ENCODE data around the gene CHD2. TPM values are rescaled to one million over a fixed set of nuclear protein-coding genes. Genes with fewer than 3 reads are reported as not detected.

CHD2 gene
- total and polyA plus RNA-seq, 4 donors, result 13.9 to 90.2 (median 49.4) TPM

DNA sequence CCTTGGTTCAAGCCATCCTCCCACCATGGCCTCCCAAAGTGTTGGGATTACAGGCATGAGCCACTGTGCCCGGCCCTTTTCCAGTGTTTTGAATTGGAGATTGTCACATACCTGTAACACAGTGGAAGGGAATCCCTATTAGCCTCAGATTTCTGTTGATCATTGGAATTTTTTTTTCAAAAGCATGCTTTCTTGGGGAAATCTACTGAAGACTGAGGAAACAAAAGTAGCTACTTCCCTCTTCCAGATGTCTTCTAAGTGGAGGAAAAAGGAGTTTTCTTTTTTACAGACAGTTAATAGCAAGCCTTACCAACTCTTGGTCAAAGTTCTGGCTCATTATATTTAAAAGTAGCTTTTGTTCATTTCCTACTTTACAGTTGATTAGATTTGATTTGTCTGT lies 33.7 kb downstream of the CHD2 start:
- H3K27me3 ChIP-seq (ENCODE audit: control insufficient read depth in 4 of 4, insufficient read depth in 4 of 4, low read length in 3 of 4), result no peaks in the 10 kb centered on the region
- no peak overlapping the region for H3K9ac ChIP-seq (ENCODE audit: low read depth in 1 of 2, low read length in 2 of 2)
- no peaks in the 10 kb centered on the region for H3K9me3 ChIP-seq (ENCODE audit: control insufficient read depth in 4 of 4, low read length in 3 of 4)
- 95% methylated on average over 1 of the region's 1 CpG for WGBS
- H3K4me1 ChIP-seq (ENCODE audit: control insufficient read depth in 4 of 4, insufficient read depth in 4 of 4, low read length in 3 of 4), result peaks cover 0 to 7% (median 3%) of the 10 kb centered on the region in 4 donors
- no peak overlapping the region for H3K4me3 ChIP-seq (ENCODE audit: low read depth in 1 of 3, low read length in 3 of 3)
- no peak overlapping the region for H3K27ac ChIP-seq (ENCODE audit: low read depth in 1 of 2, low read length in 2 of 2)
- peaks cover 15 to 67% (median 50%) of the 10 kb centered on the region in 4 donors for H3K36me3 ChIP-seq (ENCODE audit: control insufficient read depth in 4 of 4, insufficient read depth in 3 of 4, low read depth in 1 of 4, low read length in 3 of 4)
- TF ChIP-seq HNF4G (IDR thresholded peaks at IDR 0.05) (no peak), HNF4A (conservative IDR thresholded peaks at IDR 0.05) (no peak)
- TF ChIP-seq, protein P1, sequence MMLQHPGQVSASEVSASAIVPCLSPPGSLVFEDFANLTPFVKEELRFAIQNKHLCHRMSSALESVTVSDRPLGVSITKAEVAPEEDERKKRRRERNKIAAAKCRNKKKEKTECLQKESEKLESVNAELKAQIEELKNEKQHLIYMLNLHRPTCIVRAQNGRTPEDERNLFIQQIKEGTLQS (IDR thresholded peaks at IDR 0.05), result no peak
- no peak for DNase-seq (ENCODE audit: low spot score)

DNA sequence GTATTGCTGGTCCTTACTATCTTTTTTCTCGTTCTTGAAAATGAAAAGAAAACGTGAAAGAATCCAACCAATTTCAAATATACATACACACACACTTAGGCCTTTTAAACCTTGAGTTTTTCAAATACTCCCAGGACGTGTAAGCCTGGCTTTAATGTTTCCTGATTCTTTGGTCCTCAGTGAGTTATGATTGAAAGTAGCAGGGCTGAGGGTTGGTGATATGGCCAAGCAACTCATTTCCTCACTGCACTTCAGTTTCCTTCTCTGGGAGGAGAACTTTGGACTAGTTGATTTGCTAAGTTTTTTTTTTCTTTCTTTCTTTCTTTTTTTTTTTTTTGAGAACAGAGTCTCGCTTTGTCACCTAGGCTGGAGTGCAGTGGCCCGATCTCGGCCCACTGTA lies 34.6 kb downstream of the CHD2 start:
- H3K27me3 ChIP-seq (ENCODE audit: control insufficient read depth in 4 of 4, insufficient read depth in 4 of 4, low read length in 3 of 4), result no peaks in the 10 kb centered on the region
- H3K9me3 ChIP-seq (ENCODE audit: control insufficient read depth in 4 of 4, low read length in 3 of 4), result no peaks in the 10 kb centered on the region
- no peak overlapping the region for H3K9ac ChIP-seq (ENCODE audit: low read depth in 1 of 2, low read length in 2 of 2)
- 85% methylated on average over 6 of the region's 6 CpGs for WGBS
- no peak overlapping the region for H3K4me3 ChIP-seq (ENCODE audit: low read depth in 1 of 3, low read length in 3 of 3)
- peaks cover 0 to 7% (median 3%) of the 10 kb centered on the region in 4 donors for H3K4me1 ChIP-seq (ENCODE audit: control insufficient read depth in 4 of 4, insufficient read depth in 4 of 4, low read length in 3 of 4)
- DNase-seq (ENCODE audit: low spot score), result no peak
- peaks cover 14 to 67% (median 53%) of the 10 kb centered on the region in 4 donors for H3K36me3 ChIP-seq (ENCODE audit: control insufficient read depth in 4 of 4, insufficient read depth in 3 of 4, low read depth in 1 of 4, low read length in 3 of 4)
- TF ChIP-seq, protein P2, sequence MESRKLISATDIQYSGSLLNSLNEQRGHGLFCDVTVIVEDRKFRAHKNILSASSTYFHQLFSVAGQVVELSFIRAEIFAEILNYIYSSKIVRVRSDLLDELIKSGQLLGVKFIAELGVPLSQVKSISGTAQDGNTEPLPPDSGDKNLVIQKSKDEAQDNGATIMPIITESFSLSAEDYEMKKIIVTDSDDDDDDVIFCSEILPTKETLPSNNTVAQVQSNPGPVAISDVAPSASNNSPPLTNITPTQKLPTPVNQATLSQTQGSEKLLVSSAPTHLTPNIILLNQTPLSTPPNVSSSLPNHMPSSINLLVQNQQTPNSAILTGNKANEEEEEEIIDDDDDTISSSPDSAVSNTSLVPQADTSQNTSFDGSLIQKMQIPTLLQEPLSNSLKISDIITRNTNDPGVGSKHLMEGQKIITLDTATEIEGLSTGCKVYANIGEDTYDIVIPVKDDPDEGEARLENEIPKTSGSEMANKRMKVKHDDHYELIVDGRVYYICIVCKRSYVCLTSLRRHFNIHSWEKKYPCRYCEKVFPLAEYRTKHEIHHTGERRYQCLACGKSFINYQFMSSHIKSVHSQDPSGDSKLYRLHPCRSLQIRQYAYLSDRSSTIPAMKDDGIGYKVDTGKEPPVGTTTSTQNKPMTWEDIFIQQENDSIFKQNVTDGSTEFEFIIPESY (IDR thresholded peaks at IDR 0.05), result no peak
- TF ChIP-seq SP1 (IDR thresholded peaks at IDR 0.05) (no peak), FOXA2 (IDR thresholded peaks at IDR 0.05) (no peak), GABPA (IDR thresholded peaks at IDR 0.05 in 1 of 2, conservative IDR thresholded peaks at IDR 0.05 in 1 of 2) (no peak), EGR1 (IDR thresholded peaks at IDR 0.05; ENCODE audit: low read depth in 2 of 2) (no peak), FOXA1 (IDR thresholded peaks at IDR 0.05) (no peak), YY1 (IDR thresholded peaks at IDR 0.05) (no peak)
- TF ChIP-seq, protein P3, sequence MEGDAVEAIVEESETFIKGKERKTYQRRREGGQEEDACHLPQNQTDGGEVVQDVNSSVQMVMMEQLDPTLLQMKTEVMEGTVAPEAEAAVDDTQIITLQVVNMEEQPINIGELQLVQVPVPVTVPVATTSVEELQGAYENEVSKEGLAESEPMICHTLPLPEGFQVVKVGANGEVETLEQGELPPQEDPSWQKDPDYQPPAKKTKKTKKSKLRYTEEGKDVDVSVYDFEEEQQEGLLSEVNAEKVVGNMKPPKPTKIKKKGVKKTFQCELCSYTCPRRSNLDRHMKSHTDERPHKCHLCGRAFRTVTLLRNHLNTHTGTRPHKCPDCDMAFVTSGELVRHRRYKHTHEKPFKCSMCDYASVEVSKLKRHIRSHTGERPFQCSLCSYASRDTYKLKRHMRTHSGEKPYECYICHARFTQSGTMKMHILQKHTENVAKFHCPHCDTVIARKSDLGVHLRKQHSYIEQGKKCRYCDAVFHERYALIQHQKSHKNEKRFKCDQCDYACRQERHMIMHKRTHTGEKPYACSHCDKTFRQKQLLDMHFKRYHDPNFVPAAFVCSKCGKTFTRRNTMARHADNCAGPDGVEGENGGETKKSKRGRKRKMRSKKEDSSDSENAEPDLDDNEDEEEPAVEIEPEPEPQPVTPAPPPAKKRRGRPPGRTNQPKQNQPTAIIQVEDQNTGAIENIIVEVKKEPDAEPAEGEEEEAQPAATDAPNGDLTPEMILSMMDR (IDR thresholded peaks at IDR 0.05; ENCODE audit: low read depth, low read length, missing input control), result no peak
- TF ChIP-seq, protein P1 (IDR thresholded peaks at IDR 0.05), result no peak
- TF ChIP-seq, protein P4, sequence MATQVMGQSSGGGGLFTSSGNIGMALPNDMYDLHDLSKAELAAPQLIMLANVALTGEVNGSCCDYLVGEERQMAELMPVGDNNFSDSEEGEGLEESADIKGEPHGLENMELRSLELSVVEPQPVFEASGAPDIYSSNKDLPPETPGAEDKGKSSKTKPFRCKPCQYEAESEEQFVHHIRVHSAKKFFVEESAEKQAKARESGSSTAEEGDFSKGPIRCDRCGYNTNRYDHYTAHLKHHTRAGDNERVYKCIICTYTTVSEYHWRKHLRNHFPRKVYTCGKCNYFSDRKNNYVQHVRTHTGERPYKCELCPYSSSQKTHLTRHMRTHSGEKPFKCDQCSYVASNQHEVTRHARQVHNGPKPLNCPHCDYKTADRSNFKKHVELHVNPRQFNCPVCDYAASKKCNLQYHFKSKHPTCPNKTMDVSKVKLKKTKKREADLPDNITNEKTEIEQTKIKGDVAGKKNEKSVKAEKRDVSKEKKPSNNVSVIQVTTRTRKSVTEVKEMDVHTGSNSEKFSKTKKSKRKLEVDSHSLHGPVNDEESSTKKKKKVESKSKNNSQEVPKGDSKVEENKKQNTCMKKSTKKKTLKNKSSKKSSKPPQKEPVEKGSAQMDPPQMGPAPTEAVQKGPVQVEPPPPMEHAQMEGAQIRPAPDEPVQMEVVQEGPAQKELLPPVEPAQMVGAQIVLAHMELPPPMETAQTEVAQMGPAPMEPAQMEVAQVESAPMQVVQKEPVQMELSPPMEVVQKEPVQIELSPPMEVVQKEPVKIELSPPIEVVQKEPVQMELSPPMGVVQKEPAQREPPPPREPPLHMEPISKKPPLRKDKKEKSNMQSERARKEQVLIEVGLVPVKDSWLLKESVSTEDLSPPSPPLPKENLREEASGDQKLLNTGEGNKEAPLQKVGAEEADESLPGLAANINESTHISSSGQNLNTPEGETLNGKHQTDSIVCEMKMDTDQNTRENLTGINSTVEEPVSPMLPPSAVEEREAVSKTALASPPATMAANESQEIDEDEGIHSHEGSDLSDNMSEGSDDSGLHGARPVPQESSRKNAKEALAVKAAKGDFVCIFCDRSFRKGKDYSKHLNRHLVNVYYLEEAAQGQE (IDR thresholded peaks at IDR 0.05), result no peak
- H3K27ac ChIP-seq (ENCODE audit: low read depth in 1 of 2, low read length in 2 of 2), result no peak overlapping the region
